ENCODE results near the gene DDX41.

The DDX41 gene

DNA sequence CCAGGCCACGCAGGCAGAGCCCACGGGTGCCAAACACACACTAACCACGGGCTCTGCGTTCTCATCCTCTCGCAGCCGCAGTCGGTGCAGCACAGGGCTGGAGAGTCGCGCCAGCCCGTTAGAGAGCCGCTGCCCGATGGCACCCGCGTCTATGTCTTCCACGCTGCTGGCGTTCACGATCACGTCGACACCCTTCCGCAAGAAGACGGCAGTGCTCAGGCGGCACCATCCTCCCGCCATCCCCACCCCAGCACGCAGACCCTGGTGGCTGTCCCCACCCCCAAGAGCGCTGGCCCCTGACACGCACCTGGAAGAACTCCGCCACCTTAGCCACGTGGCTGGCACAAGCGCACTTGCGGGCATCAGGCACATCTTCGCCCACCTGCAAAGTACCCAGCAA lies 49.3 kb downstream of the DDX41 start:
- DNase-seq, result no peak

DNA sequence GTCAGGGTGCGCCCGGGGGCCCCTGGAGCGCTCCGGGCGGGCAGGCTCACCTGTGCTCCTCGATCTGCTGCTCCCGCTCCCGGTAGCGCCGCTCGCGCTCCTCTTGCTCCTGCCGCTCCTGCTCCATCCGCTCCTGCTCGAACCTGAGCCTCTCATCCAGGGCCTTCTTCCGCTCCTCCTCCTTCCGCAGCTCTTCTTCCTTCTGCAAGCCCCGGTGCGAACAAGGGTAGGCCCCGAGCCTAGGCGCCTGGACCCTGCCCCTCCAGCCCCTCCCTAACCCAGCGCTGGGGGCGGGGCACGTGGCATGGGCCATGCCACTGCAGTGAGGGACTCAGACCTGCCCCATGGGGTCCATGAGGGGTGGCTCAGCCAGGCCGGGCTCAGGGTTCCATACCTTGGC lies 49.9 kb downstream of the DDX41 start:
- no peak for DNase-seq

DNA sequence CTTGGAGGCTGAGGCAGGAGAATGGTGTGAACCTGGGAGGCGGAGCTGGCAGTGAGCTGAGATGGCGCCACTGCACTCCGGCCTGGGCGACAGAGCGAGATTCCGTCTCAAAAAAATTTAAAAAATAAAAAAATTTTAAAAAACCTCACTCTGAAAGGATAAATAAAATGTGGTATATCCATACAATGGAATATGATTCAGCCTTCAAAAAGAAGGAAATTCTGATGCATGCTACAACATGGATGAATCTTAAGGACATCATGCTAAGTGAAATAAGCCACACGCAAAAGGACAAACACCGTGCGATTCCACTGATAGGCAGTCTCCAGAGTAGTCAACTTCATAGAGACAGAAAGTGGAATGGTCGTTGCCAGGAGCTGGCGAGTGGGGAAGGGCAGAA lies 51.7 kb downstream of the DDX41 start:
- no peak for DNase-seq

DNA sequence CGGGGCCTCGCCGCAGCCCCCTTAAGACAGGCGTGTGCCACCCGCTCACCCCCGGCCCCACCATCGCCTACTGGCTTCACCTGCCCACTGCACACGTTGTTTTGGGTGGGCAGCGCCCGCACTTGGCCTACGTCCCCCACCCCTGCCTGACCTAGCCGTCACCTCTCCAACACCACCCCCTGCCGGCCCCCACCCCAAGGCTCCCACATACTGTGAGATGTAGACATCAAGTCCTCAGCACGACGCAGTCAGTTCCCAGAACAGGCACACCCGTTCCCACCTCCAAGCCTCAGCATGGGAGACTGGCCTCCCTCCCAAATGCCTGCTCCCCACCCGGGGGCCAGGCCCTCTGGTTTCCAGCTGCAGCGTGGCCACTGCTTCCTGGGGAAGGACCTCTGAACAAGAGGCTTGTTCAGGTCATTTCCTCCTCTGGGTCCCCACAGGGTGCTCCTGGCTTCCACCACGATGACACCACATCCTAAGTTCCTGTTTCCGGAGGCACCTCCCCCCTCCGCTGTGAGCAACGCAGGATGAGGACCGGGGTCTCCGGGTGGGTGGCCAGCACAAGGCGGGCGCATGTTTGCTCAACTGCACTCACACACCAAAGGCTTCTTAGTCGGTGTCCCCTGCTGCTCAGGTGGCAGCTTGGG lies 54.6 kb downstream of the DDX41 start:
- DNase-seq, result peak; percentile 59

Measured in GDM1 (cell line).